GM10266 (cell line): ENCODE data around the gene TRAK1.

Source experiments
- DNase-seq: peaks from one replicate; pipeline ENCODE4 v3.0.0; 2012; ENCODE audit errors: extremely low spot score
- TF ChIP-seq, protein P1 (sequence below): IDR thresholded peaks from 2 replicates; pipeline ENCODE4 v1.5.1; 2012; ENCODE audit warnings: mild to moderate bottlenecking, low read depth; ENCODE audit not compliant: control insufficient read depth, insufficient read depth; ENCODE audit errors: missing control alignments

TRAK1 gene

DNA sequence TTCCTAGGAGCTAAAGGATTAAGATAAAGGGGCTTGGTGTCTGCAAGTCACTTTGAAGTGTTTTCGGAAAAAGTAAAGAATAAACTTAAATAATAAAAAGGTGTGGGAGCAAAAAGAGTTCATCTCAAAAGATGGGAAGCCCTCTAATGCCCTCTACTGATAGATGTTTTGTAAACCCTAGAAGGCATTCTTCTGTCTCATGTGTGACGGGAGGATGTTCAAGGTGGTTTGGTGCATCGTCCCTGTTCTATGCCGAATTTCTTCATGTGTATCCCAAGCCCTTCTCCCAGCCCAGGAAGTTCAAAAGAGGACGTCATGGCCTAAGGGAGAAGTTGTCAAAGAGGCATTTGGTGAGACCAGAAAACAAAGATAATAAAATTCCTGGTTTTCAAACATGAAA, 137.6 kb downstream of the TRAK1 start:
- DNase-seq, result peak; percentile 58

DNA sequence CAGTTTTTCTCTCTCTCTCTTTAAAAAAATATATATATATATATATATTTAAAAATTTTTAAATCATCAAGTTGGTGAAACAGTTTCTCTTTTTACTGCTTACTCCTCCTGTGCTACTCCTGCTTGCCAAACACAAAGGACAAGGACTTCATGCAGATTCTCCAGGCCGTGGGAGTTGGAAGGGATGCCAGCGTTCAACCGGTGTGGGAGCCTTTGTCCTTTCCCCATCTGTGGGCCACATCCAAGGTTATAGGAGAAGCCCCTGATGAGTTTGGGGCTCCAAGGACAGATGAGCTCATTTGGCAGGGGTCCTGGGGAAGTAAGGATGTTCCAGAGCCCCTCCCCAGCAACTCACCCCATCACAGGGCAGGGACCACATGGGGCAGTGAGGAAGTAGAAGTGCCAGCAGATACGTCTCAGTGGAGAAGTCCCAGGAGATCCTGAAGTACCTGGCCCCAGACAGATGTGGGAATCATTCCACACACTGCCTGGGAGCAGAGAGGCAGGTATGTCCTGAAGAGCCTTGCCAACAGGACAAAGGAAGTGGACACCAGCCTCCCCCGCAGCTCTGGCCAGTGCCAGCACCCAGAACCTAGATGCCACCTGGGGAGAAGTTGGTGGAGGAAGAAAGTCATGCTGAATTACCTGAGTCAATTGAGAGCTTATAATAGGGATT, 138.2 kb downstream of the TRAK1 start:
- DNase-seq, result no peak
- TF ChIP-seq, protein P1, sequence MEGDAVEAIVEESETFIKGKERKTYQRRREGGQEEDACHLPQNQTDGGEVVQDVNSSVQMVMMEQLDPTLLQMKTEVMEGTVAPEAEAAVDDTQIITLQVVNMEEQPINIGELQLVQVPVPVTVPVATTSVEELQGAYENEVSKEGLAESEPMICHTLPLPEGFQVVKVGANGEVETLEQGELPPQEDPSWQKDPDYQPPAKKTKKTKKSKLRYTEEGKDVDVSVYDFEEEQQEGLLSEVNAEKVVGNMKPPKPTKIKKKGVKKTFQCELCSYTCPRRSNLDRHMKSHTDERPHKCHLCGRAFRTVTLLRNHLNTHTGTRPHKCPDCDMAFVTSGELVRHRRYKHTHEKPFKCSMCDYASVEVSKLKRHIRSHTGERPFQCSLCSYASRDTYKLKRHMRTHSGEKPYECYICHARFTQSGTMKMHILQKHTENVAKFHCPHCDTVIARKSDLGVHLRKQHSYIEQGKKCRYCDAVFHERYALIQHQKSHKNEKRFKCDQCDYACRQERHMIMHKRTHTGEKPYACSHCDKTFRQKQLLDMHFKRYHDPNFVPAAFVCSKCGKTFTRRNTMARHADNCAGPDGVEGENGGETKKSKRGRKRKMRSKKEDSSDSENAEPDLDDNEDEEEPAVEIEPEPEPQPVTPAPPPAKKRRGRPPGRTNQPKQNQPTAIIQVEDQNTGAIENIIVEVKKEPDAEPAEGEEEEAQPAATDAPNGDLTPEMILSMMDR, result peak; percentile 15

More for the DNA sequence above, 137.6 kb downstream of the TRAK1 start:
- TF ChIP-seq, protein P1, result peak; percentile 52

DNA sequence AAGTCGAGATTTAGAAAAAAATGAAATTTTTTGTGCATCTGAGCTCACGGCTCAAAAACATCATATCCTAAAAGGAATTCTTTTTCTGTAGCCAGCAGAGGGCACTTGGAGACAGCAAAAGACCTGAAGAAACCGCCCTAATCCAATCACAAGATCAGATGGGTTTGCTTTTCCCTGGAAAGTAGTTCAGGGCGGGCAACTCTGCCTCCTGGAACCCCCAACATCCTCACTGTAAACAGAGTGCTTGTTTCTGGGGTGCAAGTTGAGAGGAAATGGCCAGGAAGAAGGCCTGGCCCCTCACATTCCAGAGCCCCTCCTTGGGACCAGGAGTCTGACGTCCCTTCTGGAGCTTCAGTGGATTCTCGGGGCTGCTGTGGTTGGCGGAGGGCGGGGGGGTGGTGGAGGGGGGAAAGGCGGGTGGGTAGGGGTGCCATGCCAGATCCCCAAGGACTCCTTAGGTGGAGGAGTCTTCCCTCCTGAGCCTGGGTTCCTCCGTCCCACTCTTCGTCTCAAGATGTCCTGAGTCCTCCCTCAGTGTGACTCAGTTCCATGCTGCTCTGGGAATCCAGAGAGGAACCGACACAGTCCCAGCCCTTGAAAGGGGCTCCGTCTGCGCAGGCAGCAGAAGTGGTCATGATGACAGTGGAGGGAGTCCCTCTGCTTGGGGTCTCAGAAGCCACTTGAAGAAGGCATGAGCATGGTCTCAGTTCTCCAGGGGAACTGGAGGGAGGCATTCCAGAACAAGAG, 139.0 kb downstream of the TRAK1 start:
- DNase-seq, result no peak
- TF ChIP-seq, protein P1, result peak; percentile 29

DNA sequence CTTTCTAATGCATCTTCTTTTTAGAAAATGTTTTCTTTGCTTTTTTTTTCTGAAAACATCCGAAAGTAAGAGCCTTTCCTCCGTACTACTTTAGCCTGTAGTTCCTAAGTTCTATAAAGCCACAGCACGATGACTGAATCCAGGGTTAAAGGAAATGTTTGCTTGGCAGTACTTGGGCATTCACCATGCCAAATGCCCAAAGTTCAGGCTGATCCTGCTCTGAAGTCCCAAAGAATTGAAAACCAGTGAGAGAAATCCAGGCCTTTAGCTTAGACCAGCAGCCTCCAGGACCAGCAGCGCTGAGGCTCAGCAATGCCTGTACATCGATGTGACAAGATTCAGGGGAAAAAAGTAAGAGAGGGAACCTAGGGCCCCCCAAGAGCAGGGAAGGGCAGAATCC, 139.7 kb downstream of the TRAK1 start:
- no peak for DNase-seq
- TF ChIP-seq, protein P1, result no peak

DNA sequence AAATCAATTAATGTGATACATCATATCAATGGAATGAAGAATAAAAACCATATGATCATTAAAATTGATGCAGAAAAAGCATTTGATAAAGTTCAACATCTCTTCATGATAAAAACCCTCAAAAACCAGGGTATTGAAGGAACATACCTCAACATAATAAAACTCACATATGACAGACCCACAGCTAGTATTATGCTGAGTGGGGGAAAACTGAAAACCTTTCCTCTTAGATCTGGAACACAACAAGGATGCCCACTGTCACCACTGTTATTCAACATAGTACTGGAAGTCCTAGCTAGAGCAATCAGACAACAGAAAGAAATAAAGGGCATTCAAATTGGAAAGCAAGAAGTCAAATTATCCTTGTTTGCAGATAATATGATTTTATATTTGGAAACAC, 144.4 kb downstream of the TRAK1 start:
- TF ChIP-seq, protein P1, result no peak
- DNase-seq, result no peak

DNA sequence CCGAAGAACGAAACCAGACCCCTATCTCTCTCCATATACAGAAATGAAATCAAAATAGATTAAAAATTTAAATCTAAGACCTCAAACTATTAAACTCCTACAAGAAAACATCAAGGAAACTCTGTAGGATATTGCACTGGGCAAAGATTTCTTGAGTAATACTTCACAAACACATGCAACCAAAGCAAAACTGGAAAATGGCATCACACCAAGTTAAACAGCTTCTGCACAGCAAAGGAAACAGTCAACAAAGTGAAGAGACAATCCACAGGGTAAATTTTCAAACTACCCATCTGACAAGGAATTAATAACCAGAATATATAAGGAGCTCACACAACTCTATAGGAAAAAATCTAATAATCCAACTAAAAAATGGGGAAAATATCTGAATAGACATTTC, 145.5 kb downstream of the TRAK1 start:
- DNase-seq, result no peak

More for the DNA sequence above, 145.5 kb downstream of the TRAK1 start:
- TF ChIP-seq, protein P1, result no peak
